Esophagus (tissue), 2 donors: ENCODE measurements around the gene MCM3. TPM values are rescaled to one million over a fixed set of nuclear protein-coding genes. Genes with fewer than 3 reads are reported as not detected.

Source experiments
- H3K27ac ChIP-seq, 2 donors: one replicate each; pipeline ENCODE4 v1.5.1; 2013; ENCODE audit warnings: low read depth in 2 of 2, mild to moderate bottlenecking in 2 of 2, inconsistent platforms in 1 of 2, low read length in 1 of 2, moderate library complexity in 1 of 2
- H3K27me3 ChIP-seq, 2 donors: one replicate each; pipeline ENCODE4 v1.6.1; 2013; ENCODE audit warnings: low read length in 2 of 2, control low read depth in 1 of 2, mild to moderate bottlenecking in 1 of 2; ENCODE audit not compliant: insufficient read depth in 2 of 2, control insufficient read depth in 1 of 2
- H3K36me3 ChIP-seq, 2 donors: one replicate each; pipeline ENCODE4 v1.6.1; 2013; ENCODE audit warnings: low read length in 1 of 2; ENCODE audit not compliant: control insufficient read depth in 2 of 2, insufficient read depth in 2 of 2
- H3K4me1 ChIP-seq, 2 donors: one replicate each; pipeline ENCODE4 v1.6.1; 2013; ENCODE audit warnings: low read length in 1 of 2; ENCODE audit not compliant: control insufficient read depth in 2 of 2, insufficient read depth in 2 of 2
- H3K4me3 ChIP-seq, 2 donors: one replicate each; pipeline ENCODE4 v1.5.1; 2013; ENCODE audit warnings: low read length in 2 of 2, mild to moderate bottlenecking in 2 of 2, low read depth in 1 of 2, moderate library complexity in 1 of 2
- H3K9me3 ChIP-seq, 2 donors: one replicate each; pipeline ENCODE4 v1.6.1; 2013; ENCODE audit warnings: mild to moderate bottlenecking in 2 of 2, low read depth in 1 of 2, low read length in 1 of 2, moderate library complexity in 1 of 2; ENCODE audit not compliant: control insufficient read depth in 2 of 2, insufficient read depth in 1 of 2
- WGBS, 2 donors: extraction: QIAGEN DNeasy Blood & Tissue Kit; methylation state at CpG; one replicate each; pipeline ENCODE4 v1.1.7; 2013; 5-methylcytosine and 5-hydroxymethylcytosine counted together
- polyA plus RNA-seq, 2 donors: library from polyadenylated mRNA; stranded (reverse); fragments of 200-250 nt; gene quantifications; one replicate each; pipeline ENCODE4 v1.2.3, GENCODE V29; 2013
- donor health status: healthy with polysubstance abuse.
- donor health status: Bipolar disorder and iron deficiency.

Gene MCM3
- polyA plus RNA-seq, 2 donors = 18.0 to 40.7 TPM

DNA sequence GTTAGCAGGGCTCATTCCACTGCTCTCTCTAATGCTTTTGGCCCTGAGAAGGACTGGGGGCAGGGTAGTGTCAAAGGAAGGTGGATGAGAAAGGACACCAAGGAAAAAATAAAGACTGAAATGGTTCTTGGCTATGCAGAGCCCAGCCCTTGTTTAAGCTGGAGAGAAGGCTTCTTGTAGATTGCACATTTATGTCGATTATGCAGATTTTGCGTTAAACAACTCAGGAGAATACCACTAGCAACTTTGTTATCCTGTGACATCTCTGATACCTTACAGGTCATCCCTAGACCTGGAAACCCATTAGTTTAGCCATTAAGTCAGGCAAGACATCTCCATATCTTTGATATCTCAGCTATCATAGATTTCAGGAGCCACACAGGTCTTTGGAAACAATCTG lies 29.1 kb downstream of the MCM3 start:
- H3K9me3 ChIP-seq = no peaks in the 10 kb centered on the region
- H3K27ac ChIP-seq = no peak overlapping the region
- H3K4me1 ChIP-seq = no peaks in the 10 kb centered on the region
- no peak overlapping the region for H3K4me3 ChIP-seq
- WGBS, 2 donors = 92 to 93% methylated on average over 2 of the region's 2 CpGs
- no peaks in the 10 kb centered on the region for H3K27me3 ChIP-seq
- no peaks in the 10 kb centered on the region for H3K36me3 ChIP-seq

DNA sequence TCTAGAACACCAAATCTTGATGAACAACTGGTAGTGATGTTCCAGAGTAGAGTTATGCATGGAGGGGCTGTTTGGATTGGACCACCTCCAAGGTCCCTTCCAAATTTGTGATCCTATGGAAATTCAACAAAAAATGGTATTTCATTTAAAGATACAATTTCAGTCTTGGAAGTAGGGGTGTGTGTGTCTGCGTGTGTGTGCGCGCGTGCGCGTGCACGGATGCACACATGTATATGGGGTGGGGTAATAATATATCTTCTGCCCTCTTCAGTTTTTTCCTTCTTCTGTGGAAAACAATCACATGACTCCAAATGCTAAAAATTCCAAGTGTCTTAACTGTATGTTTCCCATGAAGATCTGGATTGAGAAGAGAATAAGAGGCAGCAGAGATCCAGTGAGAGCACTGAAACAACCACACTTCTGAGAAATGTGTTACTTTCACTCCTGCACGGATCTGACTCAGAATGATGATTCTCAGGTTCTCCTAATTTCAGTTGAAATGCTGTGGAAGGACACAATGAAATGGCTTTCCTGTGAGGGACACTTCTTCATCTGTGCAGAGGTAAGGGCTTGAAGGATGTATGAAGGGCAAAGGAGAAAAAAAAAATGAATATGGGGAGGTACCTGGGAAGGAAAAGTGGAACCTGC lies 29.7 kb downstream of the MCM3 start:
- H3K27ac ChIP-seq = no peak overlapping the region
- no peaks in the 10 kb centered on the region for H3K4me1 ChIP-seq
- no peaks in the 10 kb centered on the region for H3K36me3 ChIP-seq
- WGBS, 2 donors = 92 to 95% methylated on average over 8 of the region's 8 CpGs
- no peaks in the 10 kb centered on the region for H3K27me3 ChIP-seq
- H3K9me3 ChIP-seq = no peaks in the 10 kb centered on the region
- H3K4me3 ChIP-seq = no peak overlapping the region

DNA sequence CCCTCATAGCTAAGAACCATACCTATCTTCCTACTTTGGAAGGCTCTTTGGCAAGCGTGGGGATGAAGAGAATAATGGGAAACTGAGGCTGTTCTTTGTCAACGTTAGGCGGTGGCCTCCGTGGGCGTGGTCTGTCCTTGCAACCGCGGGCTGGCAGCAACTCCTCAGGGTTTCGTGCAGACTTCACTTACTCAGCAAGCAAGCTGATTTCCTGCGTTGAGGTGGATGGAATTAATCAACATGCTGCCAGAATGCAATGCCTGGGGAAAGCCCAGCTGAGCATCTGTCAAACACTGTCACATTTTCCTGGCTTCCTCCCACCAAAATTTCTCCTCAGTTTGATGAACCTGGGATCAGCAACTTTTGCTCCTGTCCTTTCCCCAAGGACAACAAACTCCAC lies 31.0 kb downstream of the MCM3 start:
- no peaks in the 10 kb centered on the region for H3K27me3 ChIP-seq
- no peaks in the 10 kb centered on the region for H3K4me1 ChIP-seq
- H3K27ac ChIP-seq = no peak overlapping the region
- WGBS, 2 donors = 25 to 32% methylated on average over 9 of the region's 9 CpGs
- H3K9me3 ChIP-seq = no peaks in the 10 kb centered on the region
- no peak overlapping the region for H3K4me3 ChIP-seq
- H3K36me3 ChIP-seq = no peaks in the 10 kb centered on the region

DNA sequence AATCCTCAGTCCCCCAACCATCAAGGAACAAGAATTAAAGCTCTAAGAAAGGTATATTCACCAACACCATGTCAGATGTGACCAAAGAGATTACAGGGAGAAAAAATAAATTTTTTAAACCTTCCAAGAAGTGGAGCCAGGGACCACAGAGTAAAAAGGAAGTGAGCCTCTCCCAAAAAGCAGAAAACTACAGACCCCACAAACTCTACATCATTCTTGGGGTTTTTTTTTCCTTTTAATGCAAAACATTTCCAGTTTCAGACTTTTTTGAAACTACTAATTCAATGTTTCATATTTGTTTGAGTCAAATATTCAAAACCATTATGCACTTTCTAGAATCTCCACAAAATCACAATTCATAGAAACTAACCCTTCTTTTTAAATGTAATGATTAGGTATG lies 33.4 kb downstream of the MCM3 start:
- Histone ChIP-seq H3K4me3 (no peak overlapping the region), H3K27ac (no peak overlapping the region), H3K9me3 (no peaks in the 10 kb centered on the region), H3K36me3 (no peaks in the 10 kb centered on the region), H3K4me1 (no peaks in the 10 kb centered on the region), H3K27me3 (no peaks in the 10 kb centered on the region)

DNA sequence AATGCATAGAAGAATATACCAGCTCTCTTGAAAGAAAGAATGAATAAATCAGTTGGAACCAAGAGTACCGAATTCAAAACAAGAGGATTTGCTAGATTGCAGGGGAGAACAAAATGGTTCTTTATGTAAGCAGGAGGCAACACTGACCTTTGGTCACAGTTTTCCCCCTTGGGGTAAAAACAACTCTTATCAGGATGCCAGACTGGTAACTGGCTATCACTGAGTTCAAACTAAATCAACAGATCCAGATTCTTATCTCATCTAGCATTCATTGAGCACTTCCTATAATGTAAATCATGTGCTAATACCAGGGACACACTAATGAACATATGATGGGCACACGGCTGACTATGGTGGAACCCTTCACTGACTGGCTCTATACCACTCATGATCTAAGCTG lies 35.5 kb downstream of the MCM3 start:
- 69 to 72% methylated on average over 2 of the region's 2 CpGs for WGBS, 2 donors
- no peaks in the 10 kb centered on the region for H3K27me3 ChIP-seq
- no peak overlapping the region for H3K27ac ChIP-seq
- no peaks in the 10 kb centered on the region for H3K4me1 ChIP-seq
- H3K9me3 ChIP-seq = no peaks in the 10 kb centered on the region
- no peak overlapping the region for H3K4me3 ChIP-seq
- H3K36me3 ChIP-seq = no peaks in the 10 kb centered on the region

DNA sequence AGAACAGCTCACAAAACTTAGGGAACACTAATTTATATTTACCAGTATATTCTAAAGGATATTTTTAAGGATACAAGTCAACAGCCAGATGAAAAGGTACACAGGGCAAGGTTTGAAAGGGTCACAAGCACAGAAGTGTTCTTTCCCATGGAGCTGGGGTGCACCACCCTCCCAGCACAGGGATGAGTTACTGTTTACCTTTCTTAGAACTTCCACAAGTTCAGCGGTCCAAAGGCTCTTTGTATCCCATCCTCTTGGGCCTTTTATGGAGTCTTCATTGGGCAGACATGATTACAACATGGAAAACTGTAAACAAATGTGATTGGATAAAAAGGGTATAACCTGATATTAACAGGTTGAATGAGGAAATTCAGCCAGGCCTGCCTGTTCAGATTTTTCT lies 39.1 kb downstream of the MCM3 start:
- H3K27ac ChIP-seq = no peak overlapping the region
- 76 to 83% methylated on average over 1 of the region's 1 CpG for WGBS, 2 donors
- no peaks in the 10 kb centered on the region for H3K9me3 ChIP-seq
- H3K36me3 ChIP-seq = no peaks in the 10 kb centered on the region
- H3K4me3 ChIP-seq = no peak overlapping the region
- H3K27me3 ChIP-seq = no peaks in the 10 kb centered on the region
- no peaks in the 10 kb centered on the region for H3K4me1 ChIP-seq

DNA sequence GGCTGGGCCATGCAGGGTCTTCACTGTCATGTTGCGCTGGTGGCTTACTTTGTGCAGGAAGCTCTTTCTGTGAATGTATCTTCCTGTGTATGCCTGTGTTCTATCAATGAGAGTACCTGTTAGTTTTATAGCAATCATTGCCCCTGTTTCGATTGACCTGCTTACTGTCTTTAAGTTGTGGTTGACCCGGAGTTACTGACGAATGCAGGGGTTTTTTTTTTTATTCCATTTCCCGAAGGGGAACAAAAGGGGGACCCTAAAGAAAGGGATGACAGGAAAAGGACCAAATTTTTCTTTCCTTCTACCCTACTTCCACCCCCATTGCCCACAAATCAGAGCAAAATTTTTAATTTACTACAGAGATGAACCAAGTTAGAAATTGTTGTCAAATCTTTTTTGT lies 40.1 kb downstream of the MCM3 start, which contains the start of gene IL17F:
Gene IL17F, minus strand, starts transcription at position 101 of the 400 bp plus-strand sequence. Its CDS starts 71 bp downstream, at position 30.
- H3K9me3 ChIP-seq = no peaks in the 10 kb centered on the region
- no peaks in the 10 kb centered on the region for H3K36me3 ChIP-seq
- no peak within 1 kb of the TSS for H3K27ac ChIP-seq
- no peaks in the 10 kb centered on the region for H3K4me1 ChIP-seq
- no peaks in the 10 kb centered on the region for H3K27me3 ChIP-seq
- WGBS, 2 donors = 79 to 86% methylated on average over 5 of the region's 5 CpGs
- no peak within 1 kb of the TSS for H3K4me3 ChIP-seq

DNA sequence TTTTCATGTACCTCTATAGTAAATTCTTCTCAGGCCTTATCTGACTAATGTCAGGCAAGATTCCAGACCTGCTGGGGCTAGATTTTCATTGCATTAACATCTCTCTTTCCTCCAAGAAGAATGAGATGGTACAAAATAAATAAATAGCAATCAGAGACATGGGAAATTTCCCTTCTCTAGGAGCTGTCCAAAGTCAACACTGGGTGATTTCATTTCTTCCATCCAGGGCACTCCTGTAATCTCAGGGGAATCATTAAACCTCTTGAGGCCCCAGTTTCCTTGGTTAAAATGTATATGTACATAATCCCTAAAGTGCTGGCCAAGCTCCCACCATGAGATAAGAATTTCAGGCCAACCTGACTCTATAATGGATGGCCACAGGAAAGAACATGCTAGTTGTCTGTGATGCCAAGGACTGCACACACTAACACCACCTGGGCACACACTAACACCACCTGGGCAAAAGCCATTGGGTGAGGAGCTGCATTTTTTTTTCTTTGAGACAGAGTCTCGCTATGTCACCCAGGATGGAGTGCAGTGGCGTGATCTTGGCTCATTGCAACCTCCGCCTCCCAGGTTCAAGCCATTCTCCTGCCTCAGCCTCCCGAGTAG lies 41.2 kb downstream of the MCM3 start:
- Histone ChIP-seq H3K4me1 (no peaks in the 10 kb centered on the region), H3K9me3 (no peaks in the 10 kb centered on the region), H3K27ac (no peak overlapping the region), H3K27me3 (no peaks in the 10 kb centered on the region), H3K36me3 (no peaks in the 10 kb centered on the region), H3K4me3 (no peak overlapping the region)
- 89 to 93% methylated on average over 4 of the region's 4 CpGs for WGBS, 2 donors

DNA sequence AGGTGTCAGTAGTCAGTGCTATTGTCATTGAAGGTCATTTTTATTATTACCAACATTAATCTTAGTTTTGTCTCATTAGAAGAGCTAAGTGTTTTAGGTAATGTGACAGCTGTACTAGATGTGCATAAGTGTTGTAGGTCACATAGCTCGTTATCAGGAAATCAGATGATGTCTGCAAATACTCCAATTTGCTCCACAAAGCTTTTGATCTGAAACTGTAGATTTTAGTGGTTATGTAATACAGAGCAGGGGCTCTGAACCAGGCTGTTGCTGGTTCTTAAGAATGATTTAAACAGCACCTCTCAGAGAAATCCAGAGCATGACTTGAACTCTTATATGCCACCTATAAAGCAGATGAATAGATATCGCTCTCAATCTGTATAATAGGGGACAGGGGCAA lies 42.7 kb downstream of the MCM3 start:
- no peak overlapping the region for H3K4me3 ChIP-seq
- H3K36me3 ChIP-seq = no peaks in the 10 kb centered on the region
- no peak overlapping the region for H3K27ac ChIP-seq
- WGBS, 2 donors = 72 to 79% methylated on average over 2 of the region's 2 CpGs
- no peaks in the 10 kb centered on the region for H3K9me3 ChIP-seq
- no peaks in the 10 kb centered on the region for H3K27me3 ChIP-seq
- no peaks in the 10 kb centered on the region for H3K4me1 ChIP-seq
